Measurements from ENCODE around the gene RAB11A. TPM values are rescaled to one million over a fixed set of nuclear protein-coding genes. Genes with fewer than 3 reads are reported as not detected.

RAB11A gene
- total RNA-seq, 1 donor from 2014 or later = 482 TPM

- peaks cover 4% of the 10 kb centered on the region for H3K27me3 Mint-ChIP-seq (ENCODE audit: insufficient read depth, low read depth)
- Histone ChIP-seq H3K9me3 (ENCODE audit: low read depth) (no peaks in the 10 kb centered on the region), H3K4me2 (no peak overlapping the region), H2AFZ (replicated peaks) (no peak overlapping the region), H3K27me3 (no peaks in the 10 kb centered on the region), H3K9ac (no peak overlapping the region), H3K36me3 (no peaks in the 10 kb centered on the region), H3K79me2 (ENCODE audit: low read depth) (no peaks in the 10 kb centered on the region), H3K27ac (no peak overlapping the region), H3K4me1 (peaks cover 7% of the 10 kb centered on the region), H3F3A (ENCODE audit: low read depth) (peaks cover 10% of the 10 kb centered on the region), H4K20me1 (ENCODE audit: low read depth) (no peaks in the 10 kb centered on the region), H3K4me3 (no peak overlapping the region)
- no peak overlapping the region for H3K27ac Mint-ChIP-seq
- H3K9me3 Mint-ChIP-seq = peaks cover 8% of the 10 kb centered on the region
- H3K4me3 Mint-ChIP-seq = no peak overlapping the region
- DNase-seq (ENCODE audit: low spot score) = no peak
- H3K4me1 Mint-ChIP-seq = peaks cover 10% of the 10 kb centered on the region
- peaks cover 2% of the 10 kb centered on the region for H3K36me3 Mint-ChIP-seq
- TF ChIP-seq, protein P1, sequence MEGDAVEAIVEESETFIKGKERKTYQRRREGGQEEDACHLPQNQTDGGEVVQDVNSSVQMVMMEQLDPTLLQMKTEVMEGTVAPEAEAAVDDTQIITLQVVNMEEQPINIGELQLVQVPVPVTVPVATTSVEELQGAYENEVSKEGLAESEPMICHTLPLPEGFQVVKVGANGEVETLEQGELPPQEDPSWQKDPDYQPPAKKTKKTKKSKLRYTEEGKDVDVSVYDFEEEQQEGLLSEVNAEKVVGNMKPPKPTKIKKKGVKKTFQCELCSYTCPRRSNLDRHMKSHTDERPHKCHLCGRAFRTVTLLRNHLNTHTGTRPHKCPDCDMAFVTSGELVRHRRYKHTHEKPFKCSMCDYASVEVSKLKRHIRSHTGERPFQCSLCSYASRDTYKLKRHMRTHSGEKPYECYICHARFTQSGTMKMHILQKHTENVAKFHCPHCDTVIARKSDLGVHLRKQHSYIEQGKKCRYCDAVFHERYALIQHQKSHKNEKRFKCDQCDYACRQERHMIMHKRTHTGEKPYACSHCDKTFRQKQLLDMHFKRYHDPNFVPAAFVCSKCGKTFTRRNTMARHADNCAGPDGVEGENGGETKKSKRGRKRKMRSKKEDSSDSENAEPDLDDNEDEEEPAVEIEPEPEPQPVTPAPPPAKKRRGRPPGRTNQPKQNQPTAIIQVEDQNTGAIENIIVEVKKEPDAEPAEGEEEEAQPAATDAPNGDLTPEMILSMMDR (IDR thresholded peaks at IDR 0.05) = no peak
- TF ChIP-seq EZH2 (IDR thresholded peaks at IDR 0.05) (no peak), EZH2phosphoT487 (IDR thresholded peaks at IDR 0.05) (no peak)
These were observed 23.3 kb upstream of the RAB11A start for GRCh38 chr15:65845826-65846519.

DNA sequence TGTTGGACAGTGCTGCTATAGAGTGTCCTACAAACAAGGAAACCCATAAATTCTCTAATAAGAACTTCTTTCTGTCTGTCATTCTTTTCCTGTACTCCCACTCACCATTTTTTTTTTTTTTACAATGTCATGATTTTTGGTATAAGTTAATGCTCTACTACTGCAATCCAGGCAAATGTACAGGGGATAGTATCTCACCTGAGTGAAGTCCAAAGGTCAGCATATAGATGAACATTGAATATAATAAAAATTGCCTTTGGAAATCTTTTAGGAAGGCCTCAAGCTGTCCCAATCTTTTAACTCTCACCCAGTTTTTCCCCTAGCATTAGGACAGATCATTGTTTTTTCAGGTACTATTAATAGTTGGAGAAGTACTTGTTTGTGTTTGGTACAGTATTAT lies 21.3 kb upstream of the RAB11A start:
- H3F3A ChIP-seq (ENCODE audit: low read depth) = no peaks in the 10 kb centered on the region
- Mint-ChIP-seq H3K27ac (no peak overlapping the region), H3K36me3 (peaks cover 2% of the 10 kb centered on the region), H3K9me3 (peaks cover 8% of the 10 kb centered on the region), H3K27me3 (ENCODE audit: insufficient read depth, low read depth) (peaks cover 2% of the 10 kb centered on the region), H3K4me1 (no peaks in the 10 kb centered on the region), H3K4me3 (no peak overlapping the region)
- no peaks in the 10 kb centered on the region for H3K79me2 ChIP-seq (ENCODE audit: low read depth)
- H2AFZ ChIP-seq (replicated peaks) = no peak overlapping the region
- no peaks in the 10 kb centered on the region for H3K4me1 ChIP-seq
- no peak overlapping the region for H3K4me3 ChIP-seq
- H3K9me3 ChIP-seq (ENCODE audit: low read depth) = no peaks in the 10 kb centered on the region
- no peak overlapping the region for H3K9ac ChIP-seq
- no peaks in the 10 kb centered on the region for H3K27me3 ChIP-seq
- no peak for DNase-seq (ENCODE audit: low spot score)
- TF ChIP-seq EZH2phosphoT487 (IDR thresholded peaks at IDR 0.05) = no peak
- no peak for TF ChIP-seq EZH2 (IDR thresholded peaks at IDR 0.05)
- TF ChIP-seq, protein P1 (IDR thresholded peaks at IDR 0.05) = no peak
- H3K4me2 ChIP-seq = no peak overlapping the region
- no peak overlapping the region for H3K27ac ChIP-seq
- no peaks in the 10 kb centered on the region for H4K20me1 ChIP-seq (ENCODE audit: low read depth)
- no peaks in the 10 kb centered on the region for H3K36me3 ChIP-seq

DNA sequence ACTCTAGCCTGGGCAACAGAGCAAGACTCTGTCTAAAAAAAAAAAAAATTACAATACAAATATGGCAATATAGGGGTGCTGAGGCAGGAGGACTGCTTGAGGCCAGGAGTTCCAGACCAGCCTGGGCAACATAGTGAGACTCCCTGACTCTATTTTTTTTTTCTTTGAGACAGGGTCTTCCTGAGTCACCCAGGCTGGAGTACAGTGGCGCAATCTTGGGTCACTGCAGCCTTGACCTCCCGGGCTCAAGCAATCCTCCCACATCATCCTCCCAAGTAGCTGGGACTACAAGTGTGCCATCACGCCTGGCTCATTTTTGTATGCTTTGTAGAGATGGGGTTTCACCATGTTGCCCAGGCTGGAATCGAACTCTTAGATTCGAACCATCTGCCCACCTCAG lies 17.3 kb upstream of the RAB11A start:
- H3K4me3 Mint-ChIP-seq = no peak overlapping the region
- H3K79me2 ChIP-seq (ENCODE audit: low read depth) = no peaks in the 10 kb centered on the region

More for the DNA sequence above, 17.3 kb upstream of the RAB11A start:
- Histone ChIP-seq H3K4me1 (no peaks in the 10 kb centered on the region), H4K20me1 (ENCODE audit: low read depth) (no peaks in the 10 kb centered on the region), H3K27me3 (no peaks in the 10 kb centered on the region), H3K4me3 (no peak overlapping the region), H3K9me3 (ENCODE audit: low read depth) (no peaks in the 10 kb centered on the region), H3F3A (ENCODE audit: low read depth) (no peaks in the 10 kb centered on the region), H3K4me2 (no peak overlapping the region), H3K27ac (no peak overlapping the region), H3K9ac (no peak overlapping the region), H2AFZ (replicated peaks) (no peak overlapping the region), H3K36me3 (no peaks in the 10 kb centered on the region)
- DNase-seq (ENCODE audit: low spot score) = no peak
- Mint-ChIP-seq H3K4me1 (no peaks in the 10 kb centered on the region), H3K27me3 (ENCODE audit: insufficient read depth, low read depth) (peaks cover 2% of the 10 kb centered on the region), H3K36me3 (no peaks in the 10 kb centered on the region), H3K27ac (no peak overlapping the region), H3K9me3 (no peaks in the 10 kb centered on the region)
- TF ChIP-seq, protein P1 (IDR thresholded peaks at IDR 0.05) = no peak
- no peak for TF ChIP-seq EZH2phosphoT487 (IDR thresholded peaks at IDR 0.05)
- no peak for TF ChIP-seq EZH2 (IDR thresholded peaks at IDR 0.05)

All from neural progenitor cell (in vitro differentiated cells).